HG03039 (cell line): ENCODE measurements around the gene SLX9.
"Not testable (repeated sequence)": the region's sequence is repeated elsewhere in the genome, so short reads cannot be mapped to it uniquely, and the experiment has no call there.

Experiments used
- ATAC-seq: cut with Tn5 transposase; IDR thresholded peaks from one replicate; pipeline ENCODE4 v1.9.1; 2021; ENCODE audit warnings: mild to moderate bottlenecking, moderate library complexity; ENCODE audit not compliant: unreplicated experiment

Gene SLX9

GRCh38 chr21:44974676-44975075, 34.8 kb downstream of the SLX9 start:
- ATAC-seq, result no peak

GRCh38 chr21:44975720-44976555, 36.1 kb downstream of the SLX9 start:
- ATAC-seq, result no peak

GRCh38 chr21:44976556-44977393, 36.9 kb downstream of the SLX9 start:
- ATAC-seq, result not testable (repeated sequence)

GRCh38 chr21:44977616-44978340, 37.9 kb downstream of the SLX9 start:
- ATAC-seq, result no peak

GRCh38 chr21:44979687-44980561, 40.1 kb downstream of the SLX9 start:
- ATAC-seq, result no peak

GRCh38 chr21:44980562-44981489, 41.0 kb downstream of the SLX9 start:
- ATAC-seq, result no peak

GRCh38 chr21:44982558-44983250, 42.9 kb downstream of the SLX9 start:
- ATAC-seq, result no peak

- ATAC-seq, result no peak
Measured at GRCh38 chr21:44983421-44984206, 43.8 kb downstream of the SLX9 start.

GRCh38 chr21:44984428-44984791, 44.6 kb downstream of the SLX9 start:
- ATAC-seq, result no peak

GRCh38 chr21:44984792-44985440, 45.1 kb downstream of the SLX9 start:
- ATAC-seq, result no peak

GRCh38 chr21:44985441-44986401, 45.9 kb downstream of the SLX9 start:
- ATAC-seq, result no peak

GRCh38 chr21:44986471-44987291, 46.9 kb downstream of the SLX9 start:
- ATAC-seq, result no peak

- ATAC-seq, result no peak
Measured at GRCh38 chr21:44987301-44987885, 47.6 kb downstream of the SLX9 start.

GRCh38 chr21:44987886-44988606, 48.2 kb downstream of the SLX9 start:
- no peak for ATAC-seq
